ENCODE data around the gene ELOF1.

DNA sequence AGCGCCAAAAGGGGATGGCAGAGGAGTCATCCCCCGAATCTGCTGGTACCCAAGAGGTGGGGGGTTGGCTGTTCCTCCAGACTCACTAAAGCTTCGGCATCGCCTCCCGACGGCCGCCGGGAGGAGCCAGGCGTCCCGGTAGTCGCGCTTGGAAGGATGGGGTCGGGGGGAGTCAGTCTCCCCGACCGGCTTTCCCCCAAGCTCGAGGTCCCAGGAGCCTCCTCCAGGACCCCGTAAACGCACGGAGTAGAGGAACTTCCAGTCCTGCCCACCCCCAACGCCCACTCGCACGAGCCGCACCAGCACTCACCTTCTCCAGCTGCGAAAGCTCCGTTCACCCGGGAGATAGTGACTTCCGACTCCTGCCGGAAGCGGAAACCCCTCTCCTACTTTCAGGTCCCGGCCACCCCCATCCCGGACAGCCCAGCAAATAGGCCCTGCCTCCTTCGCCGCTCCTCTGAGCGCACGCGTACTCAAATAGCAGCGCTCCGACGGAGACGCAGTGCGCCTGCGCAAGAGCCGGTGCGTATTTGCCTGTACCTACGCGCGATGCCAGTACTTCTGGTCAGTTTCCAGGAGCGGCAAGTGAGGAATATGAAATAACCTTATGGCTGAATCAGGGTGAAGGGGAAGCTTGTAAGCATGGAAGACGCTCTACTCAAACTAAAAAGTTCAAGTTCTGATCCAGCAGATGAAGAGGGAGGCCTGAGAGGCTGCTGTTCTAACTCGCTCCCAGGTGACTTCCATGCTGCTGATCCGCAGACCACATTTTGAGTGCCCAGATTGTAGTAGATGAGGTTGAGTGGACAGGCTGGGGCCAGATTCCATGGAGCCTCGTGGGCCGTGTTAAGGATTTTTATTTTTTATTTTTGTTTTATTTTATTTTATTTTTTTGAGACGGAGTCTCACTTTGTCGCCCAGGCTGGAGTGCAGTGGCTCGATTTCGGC, at the start of gene ELOF1:
- TF ChIP-seq, protein P1, sequence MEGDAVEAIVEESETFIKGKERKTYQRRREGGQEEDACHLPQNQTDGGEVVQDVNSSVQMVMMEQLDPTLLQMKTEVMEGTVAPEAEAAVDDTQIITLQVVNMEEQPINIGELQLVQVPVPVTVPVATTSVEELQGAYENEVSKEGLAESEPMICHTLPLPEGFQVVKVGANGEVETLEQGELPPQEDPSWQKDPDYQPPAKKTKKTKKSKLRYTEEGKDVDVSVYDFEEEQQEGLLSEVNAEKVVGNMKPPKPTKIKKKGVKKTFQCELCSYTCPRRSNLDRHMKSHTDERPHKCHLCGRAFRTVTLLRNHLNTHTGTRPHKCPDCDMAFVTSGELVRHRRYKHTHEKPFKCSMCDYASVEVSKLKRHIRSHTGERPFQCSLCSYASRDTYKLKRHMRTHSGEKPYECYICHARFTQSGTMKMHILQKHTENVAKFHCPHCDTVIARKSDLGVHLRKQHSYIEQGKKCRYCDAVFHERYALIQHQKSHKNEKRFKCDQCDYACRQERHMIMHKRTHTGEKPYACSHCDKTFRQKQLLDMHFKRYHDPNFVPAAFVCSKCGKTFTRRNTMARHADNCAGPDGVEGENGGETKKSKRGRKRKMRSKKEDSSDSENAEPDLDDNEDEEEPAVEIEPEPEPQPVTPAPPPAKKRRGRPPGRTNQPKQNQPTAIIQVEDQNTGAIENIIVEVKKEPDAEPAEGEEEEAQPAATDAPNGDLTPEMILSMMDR (IDR thresholded peaks at IDR 0.05; ENCODE audit: low read depth, low read length, poor library complexity, severe bottlenecking): peak; percentile 27
- no peak for TF ChIP-seq EZH2phosphoT487 (IDR thresholded peaks at IDR 0.05; ENCODE audit: borderline replicate concordance, low read length)
